ENCODE measurements around the gene CYB561. TPM values are rescaled to one million over a fixed set of nuclear protein-coding genes. Genes with fewer than 3 reads are reported as not detected.

Gene CYB561
- total RNA-seq, 1 experiment from 2014 or later: 67.6 TPM

DNA sequence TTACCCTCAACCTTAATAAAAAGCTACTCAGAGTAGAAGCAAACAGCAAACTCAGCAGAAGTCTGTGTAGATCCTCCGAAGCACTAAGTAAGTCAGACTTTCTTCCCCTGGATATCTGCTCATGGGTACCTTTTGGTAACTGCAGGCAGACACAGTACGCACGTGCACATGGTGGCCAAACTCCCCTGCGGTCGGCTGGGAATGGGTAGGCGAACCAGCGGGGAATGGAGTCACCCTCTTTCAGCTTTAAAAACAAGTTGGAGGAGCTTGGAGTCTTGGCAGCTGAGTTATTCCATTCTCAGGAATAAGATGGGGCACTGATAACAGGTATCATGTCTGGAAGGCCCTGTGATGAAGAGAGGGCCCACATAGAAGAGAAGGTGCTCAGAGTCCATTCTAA, 16.3 kb downstream of the CYB561 start:
- Histone ChIP-seq H3K4me1 (ENCODE audit: control insufficient read depth in 1 of 2, insufficient read depth in 2 of 2, low read length in 2 of 2) (peaks cover 20 to 22% of the 10 kb centered on the region in 2 experiments), H3K27ac (ENCODE audit: low read depth, low read length) (no peak overlapping the region), H3K27me3 (ENCODE audit: insufficient read depth, low read length) (no peaks in the 10 kb centered on the region), H3K4me2 (ENCODE audit: low read length) (no peak overlapping the region), H3K9me3 (ENCODE audit: control insufficient read depth in 1 of 2, insufficient read depth in 1 of 2, low read depth in 1 of 2, low read length in 2 of 2) (no peaks in the 10 kb centered on the region), H2AFZ (ENCODE audit: low read depth, low read length, poor library complexity, severe bottlenecking) (no peak overlapping the region), H3K36me3 (ENCODE audit: control insufficient read depth in 1 of 2, insufficient read depth in 2 of 2, low read length in 2 of 2) (peaks cover 0 to 9% of the 10 kb centered on the region in 2 experiments; a peak in 3 of 4 replicates), H4K20me1 (ENCODE audit: insufficient read depth) (no peaks in the 10 kb centered on the region), H3K9ac (ENCODE audit: low read length) (no peak overlapping the region), H3K4me3 (replicated peaks in 1 of 2; ENCODE audit: low read depth in 1 of 2, low read length in 2 of 2) (no peak overlapping the region), H3K79me2 (ENCODE audit: insufficient read depth, low read length) (no peaks in the 10 kb centered on the region), H3K9me2 (ENCODE audit: insufficient read depth) (no peaks in the 10 kb centered on the region)
- no TSS peak for BruUV-seq (replicated peaks)
- TF ChIP-seq JUND (IDR thresholded peaks at IDR 0.05) (no peak), EZH2 (IDR thresholded peaks at IDR 0.05) (no peak), CEBPB (IDR thresholded peaks at IDR 0.05; ENCODE audit: low read depth) (no peak), FOSL1 (IDR thresholded peaks at IDR 0.05; ENCODE audit: low read depth) (no peak), EZH2phosphoT487 (IDR thresholded peaks at IDR 0.05; ENCODE audit: borderline replicate concordance) (no peak), CBX3 (IDR thresholded peaks at IDR 0.05; ENCODE audit: low read depth) (no peak), ZNF274 (IDR thresholded peaks at IDR 0.05; ENCODE audit: low read depth, low read length) (no peak), EGR1 (IDR thresholded peaks at IDR 0.05; ENCODE audit: low read depth) (no peak), SIN3A (IDR thresholded peaks at IDR 0.05; ENCODE audit: low read depth) (no peak)
- TF ChIP-seq, protein P1, sequence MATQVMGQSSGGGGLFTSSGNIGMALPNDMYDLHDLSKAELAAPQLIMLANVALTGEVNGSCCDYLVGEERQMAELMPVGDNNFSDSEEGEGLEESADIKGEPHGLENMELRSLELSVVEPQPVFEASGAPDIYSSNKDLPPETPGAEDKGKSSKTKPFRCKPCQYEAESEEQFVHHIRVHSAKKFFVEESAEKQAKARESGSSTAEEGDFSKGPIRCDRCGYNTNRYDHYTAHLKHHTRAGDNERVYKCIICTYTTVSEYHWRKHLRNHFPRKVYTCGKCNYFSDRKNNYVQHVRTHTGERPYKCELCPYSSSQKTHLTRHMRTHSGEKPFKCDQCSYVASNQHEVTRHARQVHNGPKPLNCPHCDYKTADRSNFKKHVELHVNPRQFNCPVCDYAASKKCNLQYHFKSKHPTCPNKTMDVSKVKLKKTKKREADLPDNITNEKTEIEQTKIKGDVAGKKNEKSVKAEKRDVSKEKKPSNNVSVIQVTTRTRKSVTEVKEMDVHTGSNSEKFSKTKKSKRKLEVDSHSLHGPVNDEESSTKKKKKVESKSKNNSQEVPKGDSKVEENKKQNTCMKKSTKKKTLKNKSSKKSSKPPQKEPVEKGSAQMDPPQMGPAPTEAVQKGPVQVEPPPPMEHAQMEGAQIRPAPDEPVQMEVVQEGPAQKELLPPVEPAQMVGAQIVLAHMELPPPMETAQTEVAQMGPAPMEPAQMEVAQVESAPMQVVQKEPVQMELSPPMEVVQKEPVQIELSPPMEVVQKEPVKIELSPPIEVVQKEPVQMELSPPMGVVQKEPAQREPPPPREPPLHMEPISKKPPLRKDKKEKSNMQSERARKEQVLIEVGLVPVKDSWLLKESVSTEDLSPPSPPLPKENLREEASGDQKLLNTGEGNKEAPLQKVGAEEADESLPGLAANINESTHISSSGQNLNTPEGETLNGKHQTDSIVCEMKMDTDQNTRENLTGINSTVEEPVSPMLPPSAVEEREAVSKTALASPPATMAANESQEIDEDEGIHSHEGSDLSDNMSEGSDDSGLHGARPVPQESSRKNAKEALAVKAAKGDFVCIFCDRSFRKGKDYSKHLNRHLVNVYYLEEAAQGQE (IDR thresholded peaks at IDR 0.05; ENCODE audit: low read depth): no peak
- POLR2A ChIA-PET: no interaction called here
- intact Hi-C loops (cut with micrococcal nuclease): loop anchor here (5.0 kb wide), 1 partner anchor 268 kb away; no protein-coding TSS in a partner anchor
- RAD21 ChIA-PET (ENCODE audit: low non-redundant PET in 1 of 2, low total read pairs in 2 of 2, uncharacterized antibody in 2 of 2, unreplicated experiment in 2 of 2): no interaction called here
- ATAC-seq (no peak), DNase-seq (ENCODE audit: low read depth, low spot score) (no peak)
- CTCF ChIA-PET: interaction anchor here (1.3 to 4.7 kb wide), 3 partner anchors 23 to 182 kb away, joined by 3 to 21 read pairs (median 5); no protein-coding TSS in a partner anchor

All from HCT116 (cell line).